ENCODE measurements around the gene SPINT4. TPM values are rescaled to one million over a fixed set of nuclear protein-coding genes. Genes with fewer than 3 reads are reported as not detected.

SPINT4 gene
- total and polyA plus RNA-seq, 2 experiments from 2014 or later, result not detected

DNA sequence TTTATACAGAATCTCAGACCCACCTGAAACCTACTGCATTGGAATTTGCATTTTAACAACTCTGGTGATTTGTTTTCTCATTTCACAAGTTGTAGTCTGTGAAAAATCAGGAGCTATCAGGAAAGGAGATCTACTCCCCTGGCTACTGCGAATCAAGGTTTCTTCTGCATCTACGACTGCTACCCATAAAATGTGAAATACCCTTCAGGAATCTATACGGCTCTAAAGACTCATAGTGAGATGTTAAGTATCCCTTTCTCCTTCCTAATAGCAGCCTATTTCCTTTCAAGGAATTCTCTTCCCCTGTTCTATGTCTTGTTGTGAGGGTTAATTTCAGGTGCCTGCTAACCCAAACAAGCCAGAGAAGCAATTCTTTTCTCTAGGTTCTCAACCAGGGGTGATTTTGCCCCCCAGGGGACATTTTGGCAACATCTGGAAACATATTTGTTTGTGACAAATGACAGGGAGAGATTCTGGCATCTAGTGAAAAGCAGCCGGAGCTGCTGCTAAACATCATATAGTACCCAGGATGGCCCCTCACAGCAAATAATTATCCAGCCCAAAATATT is 43.2 kb downstream of the SPINT4 start (continued):
- TF ChIP-seq REST (IDR thresholded peaks at IDR 0.05; ENCODE audit: unreplicated experiment) (no peak), JUNB (IDR thresholded peaks at IDR 0.05; ENCODE audit: unreplicated experiment) (no peak), EZH2 (IDR thresholded peaks at IDR 0.05; ENCODE audit: low read depth, unreplicated experiment) (no peak)

GRCh38 chr20:45765980-45766379 is 43.8 kb downstream of the SPINT4 start:
- no peaks in the 10 kb centered on the region for H3K36me3 ChIP-seq (ENCODE audit: insufficient read depth)
- H3K4me3 ChIP-seq, result peak overlapping the region; percentile 23
- H4K20me1 ChIP-seq (replicated peaks; ENCODE audit: insufficient read depth), result no peaks in the 10 kb centered on the region
- peak overlapping the region; percentile 11; the same call in 1 of the 3 replicates for H3K4me3 Mint-ChIP-seq
- H3K27me3 Mint-ChIP-seq (ENCODE audit: insufficient read depth, low read depth, poor library complexity), result peaks cover 5% of the 10 kb centered on the region
- no peaks in the 10 kb centered on the region for H3K79me2 ChIP-seq (replicated peaks; ENCODE audit: insufficient read depth)
- peaks cover 12% of the 10 kb centered on the region for H3F3A ChIP-seq (replicated peaks; ENCODE audit: low read depth)
- ATAC-seq (peak; percentile 64), DNase-seq (ENCODE audit: low spot score) (peak; percentile 6)
- H3K27ac Mint-ChIP-seq, result no peak overlapping the region
- peak; percentile 44; the same call in 1 of the 2 replicates for TF ChIP-seq POLR2AphosphoS5 (IDR thresholded peaks at IDR 0.05; ENCODE audit: low read depth)
- TF ChIP-seq STAT1 (IDR thresholded peaks at IDR 0.05; ENCODE audit: unreplicated experiment), result no peak
- no peaks in the 10 kb centered on the region; the same call in 1 of the 2 replicates for H3K9me2 ChIP-seq (ENCODE audit: insufficient read depth)
- H3K4me1 ChIP-seq (ENCODE audit: insufficient read depth), result peaks cover 34% of the 10 kb centered on the region
- H3K4me1 Mint-ChIP-seq, result peaks cover 26% of the 10 kb centered on the region
- no peaks in the 10 kb centered on the region; the same call in 2 of the 3 replicates for H3K36me3 Mint-ChIP-seq (ENCODE audit: low read depth)
- H3K4me2 ChIP-seq, result peak overlapping the region; percentile 53
- H3K9me3 Mint-ChIP-seq, result no peaks in the 10 kb centered on the region
- no peaks in the 10 kb centered on the region for H3K27me3 ChIP-seq (ENCODE audit: insufficient read depth)
- no peak overlapping the region for H2AFZ ChIP-seq
- H3K27ac ChIP-seq (ENCODE audit: low read depth), result peak overlapping the region; percentile 98

DNA sequence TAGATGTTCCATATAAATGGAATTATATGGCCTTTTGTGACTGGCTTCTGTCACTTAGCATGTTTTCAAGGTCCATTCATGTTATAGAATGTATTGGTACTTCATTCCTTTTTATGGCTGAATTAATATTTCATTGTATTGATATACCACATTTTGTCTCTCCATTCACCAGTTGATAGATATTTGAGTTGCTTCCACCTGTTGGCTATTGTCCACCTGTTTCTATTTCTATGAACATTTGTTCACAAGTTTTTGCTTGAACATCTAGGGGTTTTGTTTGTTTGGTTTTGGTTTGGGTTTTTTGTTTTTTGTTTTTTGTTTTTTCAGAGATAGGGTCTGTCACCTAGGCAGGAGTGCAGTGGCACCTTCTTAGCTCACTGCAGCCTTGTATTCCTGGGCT is 46.3 kb downstream of the SPINT4 start:
- H3K27ac ChIP-seq (ENCODE audit: low read depth), result peak overlapping the region; percentile 98; the same call in 1 of the 2 replicates
- TF ChIP-seq, protein P1, sequence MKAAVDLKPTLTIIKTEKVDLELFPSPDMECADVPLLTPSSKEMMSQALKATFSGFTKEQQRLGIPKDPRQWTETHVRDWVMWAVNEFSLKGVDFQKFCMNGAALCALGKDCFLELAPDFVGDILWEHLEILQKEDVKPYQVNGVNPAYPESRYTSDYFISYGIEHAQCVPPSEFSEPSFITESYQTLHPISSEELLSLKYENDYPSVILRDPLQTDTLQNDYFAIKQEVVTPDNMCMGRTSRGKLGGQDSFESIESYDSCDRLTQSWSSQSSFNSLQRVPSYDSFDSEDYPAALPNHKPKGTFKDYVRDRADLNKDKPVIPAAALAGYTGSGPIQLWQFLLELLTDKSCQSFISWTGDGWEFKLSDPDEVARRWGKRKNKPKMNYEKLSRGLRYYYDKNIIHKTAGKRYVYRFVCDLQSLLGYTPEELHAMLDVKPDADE (IDR thresholded peaks at IDR 0.05), result no peak
- no peak for TF ChIP-seq ZNF462 (CRISPR knock-in tag; IDR thresholded peaks at IDR 0.05)
- no peak for TF ChIP-seq NANOG (IDR thresholded peaks at IDR 0.05; ENCODE audit: borderline replicate concordance)
- no peak for TF ChIP-seq ZNF331 (CRISPR knock-in tag; IDR thresholded peaks at IDR 0.05; ENCODE audit: low read depth)
- no peak for TF ChIP-seq STAT1 (IDR thresholded peaks at IDR 0.05; ENCODE audit: unreplicated experiment)
- TF ChIP-seq JUNB (IDR thresholded peaks at IDR 0.05; ENCODE audit: unreplicated experiment), result no peak

More for the DNA sequence above, 46.3 kb downstream of the SPINT4 start:
- no peaks in the 10 kb centered on the region for H3K36me3 ChIP-seq (ENCODE audit: insufficient read depth)
- H3K27me3 ChIP-seq (ENCODE audit: insufficient read depth), result no peaks in the 10 kb centered on the region
- Mint-ChIP-seq H3K27me3 (ENCODE audit: insufficient read depth, low read depth, poor library complexity) (peaks cover 5% of the 10 kb centered on the region), H3K27ac (0 out of 2 replicates have a peak overlapping the region, but pooled peaks have one; percentile 14), H3K4me1 (peaks cover 33% of the 10 kb centered on the region), H3K36me3 (ENCODE audit: low read depth) (no peaks in the 10 kb centered on the region; the same call in 2 of the 3 replicates), H3K4me3 (no peak overlapping the region), H3K9me3 (no peaks in the 10 kb centered on the region)
- no peaks in the 10 kb centered on the region for H4K20me1 ChIP-seq (replicated peaks; ENCODE audit: insufficient read depth)
- peaks cover 12% of the 10 kb centered on the region for H3F3A ChIP-seq (replicated peaks; ENCODE audit: low read depth)
- H3K4me2 ChIP-seq, result no peak overlapping the region
- no peak overlapping the region for H2AFZ ChIP-seq
- no peak for DNase-seq (ENCODE audit: low spot score)
- no peaks in the 10 kb centered on the region for H3K79me2 ChIP-seq (replicated peaks; ENCODE audit: insufficient read depth)
- no peaks in the 10 kb centered on the region; the same call in 1 of the 2 replicates for H3K9me2 ChIP-seq (ENCODE audit: insufficient read depth)
- ATAC-seq, result no peak
- no peak overlapping the region for H3K4me3 ChIP-seq
- H3K4me1 ChIP-seq (ENCODE audit: insufficient read depth), result peaks cover 34% of the 10 kb centered on the region
